Adrenal gland (tissue), 12 donors: Measurements from ENCODE around the gene CNTNAP2. TPM values are rescaled to one million over a fixed set of nuclear protein-coding genes. Genes with fewer than 3 reads are reported as not detected.

Experiments
- DNase-seq, 7 donors: peaks; one replicate each; pipeline ENCODE4 v3.0.0-alpha.2; 2019 to 2020
- H3K27ac ChIP-seq, 5 donors: fragments of 200-600 bp; sonication (generic) in 4 of 5; 1 replicate in 3 of 5; 2 replicates in 2 of 5; pipeline versions ENCODE4 v1.5.1 to v1.8.0; 2016 to 2020; ENCODE audit warnings: mild to moderate bottlenecking in 1 of 5
- H3K27me3 ChIP-seq: fragments of 200-600 bp; 2 replicates; pipeline ENCODE4 v1.8.0; 2021
- H3K36me3 ChIP-seq, 2 donors: fragments of 200-600 bp; replicated peaks in 1 of 2; 1 replicate in 1 of 2; 2 replicates in 1 of 2; pipeline versions ENCODE4 v1.5.1 to v1.8.0; 2018 to 2022
- H3K4me1 ChIP-seq, 2 donors: fragments of 200-600 bp; replicated peaks in 1 of 2; 1 replicate in 1 of 2; 2 replicates in 1 of 2; pipeline versions ENCODE4 v1.5.1 to v1.8.0; 2018 to 2021
- H3K4me3 ChIP-seq, 4 donors: fragments of 200-600 bp; sonication (generic) in 3 of 4; one replicate each; pipeline ENCODE4 v1.5.1; 2016 to 2018
- H3K9me3 ChIP-seq, 3 donors: fragments of 200-600 bp; sonication (generic) in 1 of 3; replicated peaks in 1 of 3; 1 replicate in 2 of 3; 2 replicates in 1 of 3; pipeline versions ENCODE4 v1.5.1 to v1.8.0; 2016 to 2021
- CTCF ChIP-seq, 6 experiments: fragments of 450-650 bp in 4 of 6; fragments of 200-600 bp in 2 of 6; sonication (generic) in 1 of 6; IDR thresholded peaks; 1 replicate in 5 of 6; 2 replicates in 1 of 6; pipeline versions ENCODE4 v1.5.1 to v1.8.0; 2016 to 2021; ENCODE audit warnings: antibody characterized with exemption in 6 of 6, mild to moderate bottlenecking in 2 of 6, moderate library complexity in 1 of 6
- POLR2A ChIP-seq, 2 donors: fragments of 450-650 bp; IDR thresholded peaks; one replicate each; pipeline ENCODE4 v1.6.1; 2017; ENCODE audit warnings: antibody characterized with exemption in 2 of 2, mild to moderate bottlenecking in 2 of 2, moderate library complexity in 1 of 2
- WGBS, 4 donors: extraction: QIAGEN DNeasy Blood & Tissue Kit in 2 of 4; methylation state at CpG; one replicate each; pipeline versions ENCODE4 v1.1.5 to v1.1.7; 2013 to 2017; 5-methylcytosine and 5-hydroxymethylcytosine counted together
- intact Hi-C, 2 donors: fragments of 100-400 bp; cut with DNase I; formaldehyde crosslinking; loops; one replicate each; pipeline versions ENCODE4 v1.14.1 to v1.15.0; 2022 to 2023
- polyA plus RNA-seq, 3 donors: library from polyadenylated mRNA; stranded (reverse); fragments of 200-250 nt in 2 of 3; fragments of 350-450 nt in 1 of 3; fragmentation: Illumina TruSeq in 1 of 3; extraction: RNeasy Lipid Tissue Mini Kit (QIAGEN cat#74804) in 1 of 3; gene quantifications; one replicate each; pipeline ENCODE4 v1.2.3, GENCODE V29; 2013 to 2014
- total RNA-seq, 9 donors: library from RNA; depleted of rRNA in 4 of 9; stranded (reverse); fragments of >200 nt in 4 of 9; fragments of 120-200 nt in 1 of 9; fragmentation: NEBNext Ultra II Directional in 1 of 9; extraction: Animal tissue kit (Norgen Biotek cat#: 25700) in 1 of 9; gene quantifications; one replicate each; pipeline versions ENCODE4 v1.1.0 to v1.2.4, GENCODE V29; 2013 to 2023
- donor health status: healthy with polysubstance abuse.
- donor health status: Bipolar disorder and iron deficiency.
- donor health status: DM: yes; HTN: yes; CAD: no.
- donor health status: DM: no; HTN: no; CAD: no.
- donor health status: DM: no; HTN: no; CAD: no.
- donor health status: DM: yes; HTN: yes; CAD: no.

The CNTNAP2 gene
- total and polyA plus RNA-seq, 12 donors: 0.14 to 6.3 (median 1.8) TPM; not detected in 2

GRCh38 chr7:148395990-148396716 lies 2279.6 kb downstream of the CNTNAP2 start:
- TF ChIP-seq CTCF (IDR thresholded peaks at IDR 0.05) (no peak), POLR2A (IDR thresholded peaks at IDR 0.05) (no peak)
- Histone ChIP-seq H3K27me3 (peaks cover 12% of the 10 kb centered on the region), H3K4me3 (no peak overlapping the region), H3K9me3 (no peaks in the 10 kb centered on the region), H3K27ac (no peak overlapping the region), H3K4me1 (no peaks in the 10 kb centered on the region), H3K36me3 (no peaks in the 10 kb centered on the region)
- no peak for DNase-seq
- intact Hi-C loops: no loop called here
- 58 to 61% (median 60%) methylated on average over 12 of the region's 12 CpGs for WGBS, 4 donors

GRCh38 chr7:148397056-148397455 lies 2280.5 kb downstream of the CNTNAP2 start:
- Histone ChIP-seq H3K27me3 (peaks cover 12% of the 10 kb centered on the region), H3K9me3 (no peaks in the 10 kb centered on the region), H3K36me3 (no peaks in the 10 kb centered on the region), H3K27ac (no peak overlapping the region), H3K4me1 (no peaks in the 10 kb centered on the region), H3K4me3 (no peak overlapping the region)
- no peak for TF ChIP-seq CTCF (IDR thresholded peaks at IDR 0.05)
- TF ChIP-seq POLR2A (IDR thresholded peaks at IDR 0.05): no peak
- no peak for DNase-seq
- 68 to 92% (median 75%) methylated on average over 1 of the region's 1 CpG for WGBS, 4 donors
- intact Hi-C loops: no loop called here

GRCh38 chr7:148397551-148397950 lies 2280.9 kb downstream of the CNTNAP2 start:
- Histone ChIP-seq H3K36me3 (no peaks in the 10 kb centered on the region), H3K9me3 (no peaks in the 10 kb centered on the region), H3K27me3 (peaks cover 12% of the 10 kb centered on the region), H3K27ac (no peak overlapping the region), H3K4me1 (no peaks in the 10 kb centered on the region), H3K4me3 (no peak overlapping the region)
- no peak for TF ChIP-seq CTCF (IDR thresholded peaks at IDR 0.05)
- TF ChIP-seq POLR2A (IDR thresholded peaks at IDR 0.05): no peak
- intact Hi-C loops: no loop called here
- 55 to 70% (median 62%) methylated on average over 4 of the region's 4 CpGs for WGBS, 4 donors
- no peak for DNase-seq

- WGBS, 4 donors: 62 to 86% (median 76%) methylated on average over 5 of the region's 5 CpGs
- intact Hi-C loops: no loop called here
- Histone ChIP-seq H3K27me3 (peaks cover 12% of the 10 kb centered on the region), H3K4me1 (no peaks in the 10 kb centered on the region), H3K36me3 (no peaks in the 10 kb centered on the region), H3K27ac (no peak overlapping the region), H3K4me3 (no peak overlapping the region), H3K9me3 (no peaks in the 10 kb centered on the region)
- TF ChIP-seq POLR2A (IDR thresholded peaks at IDR 0.05) (no peak), CTCF (IDR thresholded peaks at IDR 0.05) (no peak)
- DNase-seq: no peak
Observed at GRCh38 chr7:148397985-148398384, 2281.4 kb downstream of the CNTNAP2 start.
